ENCODE data around the gene ACOXL.

- no peak for TF ChIP-seq POLR2AphosphoS5 (IDR thresholded peaks at IDR 0.05; ENCODE audit: low read depth, low read length)
- no peak for TF ChIP-seq POLR2A (IDR thresholded peaks at IDR 0.05; ENCODE audit: low read depth, low read length)
- TF ChIP-seq PAX5 (IDR thresholded peaks at IDR 0.05; ENCODE audit: insufficient read depth, low read length, severe bottlenecking) = no peak
- TF ChIP-seq TAF1 (IDR thresholded peaks at IDR 0.05; ENCODE audit: low read depth, low read length) = no peak
Measured at GRCh38 chr2:110836671-110837070, 104.3 kb downstream of the ACOXL start.
